C1 segment of cervical spinal cord (tissue), 14 donors: ENCODE data around the gene TLR2.
A peak's percentile ranks its signal among the peaks of the same experiment; 100 is the strongest.

Experiments
- DNase-seq, 14 donors: peaks; one replicate each; lab custom pipeline; 2025; lab: John Stamatoyannopoulos, UW

The TLR2 gene

GRCh38 chr4:153731239-153731638 lies 47.2 kb downstream of the TLR2 start:
- no peak for DNase-seq

DNA sequence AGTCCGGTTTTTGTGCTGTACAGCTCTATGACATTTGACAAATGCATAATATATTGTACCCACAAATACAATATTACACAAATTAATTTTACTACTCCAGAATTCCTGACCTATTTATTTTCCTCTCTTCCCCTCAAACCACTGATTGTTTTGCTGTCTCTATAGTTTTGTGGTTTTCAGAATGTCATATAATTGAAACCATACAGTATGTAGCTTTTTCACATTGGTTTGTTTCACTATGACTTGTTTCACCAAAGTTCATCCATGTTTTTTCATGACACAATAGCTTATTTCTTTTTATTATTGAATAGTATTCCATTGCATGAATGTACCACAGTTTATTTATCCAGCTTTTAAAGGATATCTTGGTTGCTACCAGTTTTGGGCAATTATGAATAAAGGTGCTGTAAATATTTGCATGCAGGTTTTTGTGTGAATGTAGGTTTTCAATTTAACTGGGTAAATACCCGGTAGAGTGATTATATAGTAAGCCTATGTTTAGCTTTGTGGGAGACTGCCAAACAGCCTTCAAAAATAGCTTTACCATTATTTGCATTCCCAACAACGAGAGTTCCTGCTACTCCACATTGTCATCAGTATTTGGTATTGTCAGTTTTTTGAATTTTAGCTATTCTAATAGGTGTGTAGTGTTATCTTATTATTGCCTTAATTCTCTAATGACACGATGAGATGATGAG lies 49.8 kb downstream of the TLR2 start:
- no peak for DNase-seq

- DNase-seq = no peak
Measured at GRCh38 chr4:153735906-153736461, 51.9 kb downstream of the TLR2 start.

GRCh38 chr4:153741541-153741940 lies 57.5 kb downstream of the TLR2 start:
- no peak for DNase-seq

DNA sequence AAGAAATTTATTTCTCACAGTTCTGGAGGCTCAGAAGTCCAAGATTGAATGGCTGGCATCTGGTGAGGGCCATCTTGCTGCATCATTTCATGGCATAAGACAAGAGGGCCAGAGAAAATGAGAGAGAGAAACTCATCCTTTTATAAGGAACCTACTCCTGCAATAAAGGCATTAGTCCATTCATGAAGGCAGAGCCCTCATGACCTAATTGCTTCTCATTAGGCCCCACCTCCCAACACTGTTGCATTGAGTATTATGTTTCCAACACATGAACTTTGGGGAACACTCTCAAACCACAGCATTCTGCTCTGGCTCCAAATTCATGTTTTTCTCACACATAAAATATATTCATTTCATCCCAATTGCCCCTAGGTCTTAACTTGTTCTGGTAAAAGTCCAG lies 61.6 kb downstream of the TLR2 start:
- DNase-seq = no peak

DNA sequence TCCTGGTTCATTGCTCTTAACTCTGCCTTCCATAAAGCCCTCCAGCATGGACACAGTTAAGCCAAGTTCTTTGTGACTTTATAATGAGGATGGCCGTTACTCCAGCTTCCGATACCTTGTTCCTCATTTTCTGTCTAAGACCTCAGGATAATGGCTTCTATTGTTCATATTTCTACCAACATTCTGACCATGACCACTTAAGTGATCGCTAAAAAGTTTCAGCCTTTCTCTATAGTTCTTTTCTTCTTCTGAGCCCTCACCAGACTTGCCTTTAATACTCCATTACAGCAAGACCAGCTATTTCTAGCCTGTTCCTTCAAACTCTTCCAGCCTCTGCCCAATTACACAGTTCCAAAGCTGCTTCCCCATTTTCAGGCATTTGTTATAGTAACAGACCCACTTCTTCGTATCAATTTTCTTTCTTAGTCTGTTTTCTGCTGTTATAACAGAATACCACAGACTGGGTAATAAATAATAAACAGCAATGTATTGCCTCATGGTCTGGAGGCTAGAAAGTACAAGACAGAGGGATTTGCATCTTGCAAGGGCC lies 63.4 kb downstream of the TLR2 start:
- DNase-seq = no peak

- no peak for DNase-seq
Measured at GRCh38 chr4:153748378-153748777, 64.3 kb downstream of the TLR2 start.

- peak in 11 of 14 donors; percentile 3 to 62 (median 38) for DNase-seq
Measured at GRCh38 chr4:153750197-153750817, 66.2 kb downstream of the TLR2 start.

GRCh38 chr4:153755186-153755585 lies 71.1 kb downstream of the TLR2 start:
- no peak for DNase-seq
